GM23338 (cell line): Measurements from ENCODE around the gene TNFRSF8. TPM values are rescaled to one million over a fixed set of nuclear protein-coding genes. Genes with fewer than 3 reads are reported as not detected.

Source experiments
- ATAC-seq: fragments of 200-7000 bp; cut with Tn5 transposase; 3 replicates; pipeline ENCODE4 v1.9.1; 2020
- DNase-seq: peaks from one replicate; pipeline ENCODE4 v3.0.0-alpha.2; 2015; ENCODE audit warnings: low spot score
- H2AFZ ChIP-seq: fragments of 200-600 bp; sonication (generic); 2 replicates; pipeline ENCODE4 v1.8.0; 2016; ENCODE audit warnings: antibody characterized with exemption, mild to moderate bottlenecking, moderate library complexity
- H3F3A ChIP-seq: fragments of 200-600 bp; sonication (generic); replicated peaks from 2 replicates; pipeline ENCODE4 v1.8.0; 2017; ENCODE audit warnings: antibody characterized with exemption, mixed run types, low read depth
- H3K27ac ChIP-seq: fragments of 200-600 bp; sonication (generic); 2 replicates; pipeline ENCODE4 v1.6.1; 2016; ENCODE audit warnings: low read depth
- H3K27me3 ChIP-seq: fragments of 200-600 bp; sonication (generic); 2 replicates; pipeline ENCODE4 v1.8.0; 2016; ENCODE audit warnings: mild to moderate bottlenecking, mixed run types, moderate library complexity; ENCODE audit not compliant: insufficient read depth
- H3K36me3 ChIP-seq: fragments of 200-600 bp; sonication (generic); 2 replicates; pipeline ENCODE4 v1.8.0; 2016; ENCODE audit warnings: mild to moderate bottlenecking; ENCODE audit not compliant: insufficient read depth
- H3K4me1 ChIP-seq: fragments of 200-600 bp; sonication (generic); 2 replicates; pipeline ENCODE4 v1.8.0; 2016; ENCODE audit warnings: mild to moderate bottlenecking, moderate library complexity; ENCODE audit not compliant: insufficient read depth
- H3K4me2 ChIP-seq: fragments of 200-600 bp; sonication (generic); 2 replicates; pipeline ENCODE4 v1.7.1; 2017; ENCODE audit warnings: mixed run types
- H3K4me3 ChIP-seq: fragments of 200-600 bp; sonication (generic); 2 replicates; pipeline ENCODE4 v1.6.1; 2016; ENCODE audit warnings: mixed run types
- H3K79me2 ChIP-seq: fragments of 200-600 bp; sonication (generic); replicated peaks from 2 replicates; pipeline ENCODE4 v1.8.0; 2017; ENCODE audit warnings: mild to moderate bottlenecking; ENCODE audit not compliant: insufficient read depth
- H3K9me2 ChIP-seq: fragments of 200-600 bp; sonication (generic); 2 replicates; pipeline ENCODE4 v1.8.0; 2017; ENCODE audit not compliant: insufficient read depth
- H4K20me1 ChIP-seq: fragments of 200-600 bp; sonication (generic); replicated peaks from 2 replicates; pipeline ENCODE4 v1.8.0; 2017; ENCODE audit warnings: mild to moderate bottlenecking; ENCODE audit not compliant: insufficient read depth
- H3K27ac Mint-ChIP-seq: 2 replicates; pipeline ENCODE4 v1.8.0; 2020; ENCODE audit warnings: inconsistent platforms, mild to moderate bottlenecking, moderate library complexity, mixed read lengths
- H3K27me3 Mint-ChIP-seq: 3 replicates; pipeline ENCODE4 v1.8.0; 2022; ENCODE audit warnings: low read depth, mild to moderate bottlenecking, moderate library complexity, mixed read lengths, inconsistent platforms; ENCODE audit not compliant: insufficient read depth, poor library complexity
- H3K36me3 Mint-ChIP-seq: 3 replicates; pipeline ENCODE4 v1.8.0; 2021; ENCODE audit warnings: low read depth, mild to moderate bottlenecking, inconsistent platforms, moderate library complexity, mixed read lengths
- H3K4me1 Mint-ChIP-seq: 3 replicates; pipeline ENCODE4 v1.8.0; 2020; ENCODE audit warnings: mild to moderate bottlenecking, inconsistent platforms, mixed read lengths
- H3K4me3 Mint-ChIP-seq: 3 replicates; pipeline ENCODE4 v1.8.0; 2021; ENCODE audit warnings: moderate library complexity, mild to moderate bottlenecking, inconsistent platforms, mixed read lengths
- H3K9me3 Mint-ChIP-seq: 3 replicates; pipeline ENCODE4 v1.8.0; 2020; ENCODE audit warnings: moderate library complexity, mild to moderate bottlenecking, inconsistent platforms, mixed read lengths
- EZH2 ChIP-seq: fragments of 200-600 bp; sonication (generic); IDR thresholded peaks from one replicate; pipeline ENCODE4 v1.8.0; 2017; ENCODE audit warnings: antibody characterized with exemption, mild to moderate bottlenecking, low read depth; ENCODE audit not compliant: unreplicated experiment
- EZH2phosphoT487 ChIP-seq: fragments of 200-600 bp; sonication (generic); IDR thresholded peaks from one replicate; pipeline ENCODE4 v1.8.1; 2018; ENCODE audit warnings: antibody characterized with exemption; ENCODE audit not compliant: unreplicated experiment
- JUNB ChIP-seq: IDR thresholded peaks from one replicate; pipeline ENCODE4 v1.6.1; 2016; ENCODE audit warnings: antibody characterized with exemption; ENCODE audit not compliant: unreplicated experiment
- POLR2AphosphoS5 ChIP-seq: IDR thresholded peaks from 2 replicates; pipeline ENCODE4 v1.6.1; 2016; ENCODE audit warnings: antibody characterized with exemption, low read depth
- STAT1 ChIP-seq: IDR thresholded peaks from one replicate; pipeline ENCODE4 v1.6.1; 2016; ENCODE audit warnings: antibody characterized with exemption; ENCODE audit not compliant: unreplicated experiment
- ZNF114 ChIP-seq: fragments of 250-450 bp; sonication (Bioruptor Pico); IDR thresholded peaks from 2 replicates; pipeline ENCODE4 v1.5.0; 2020; ENCODE audit warnings: mild to moderate bottlenecking, moderate library complexity
- ZNF331 ChIP-seq: fragments of 250-450 bp; sonication (Bioruptor Pico); IDR thresholded peaks from 2 replicates; pipeline ENCODE4 v1.5.0; 2020; ENCODE audit warnings: low read depth, mild to moderate bottlenecking, moderate library complexity
- polyA plus RNA-seq: library from polyadenylated mRNA; unstranded; fragments of >200 nt; fragmentation: Nextera tagmentation; extraction: Ambion mirVana; gene quantifications from 2 replicates; pipeline ENCODE4 v1.2.1, GENCODE V29; 2016
- total RNA-seq: library from RNA; depleted of rRNA; stranded (reverse); fragments of >200 nt; shearing (Covaris generic); gene quantifications from 2 replicates; pipeline ENCODE4 v1.2.3, GENCODE V29; 2014
- TF ChIP-seq, protein P1 (sequence below): fragments of 250-450 bp; sonication (Bioruptor Pico); IDR thresholded peaks from 2 replicates; pipeline ENCODE4 v1.5.0; 2020; ENCODE audit warnings: mild to moderate bottlenecking, moderate library complexity
- TF ChIP-seq, protein P2 (sequence below), 2 experiments: fragments of 200-600 bp in 1 of 2; sonication (generic) in 1 of 2; conservative IDR thresholded peaks; 2 replicates each; pipeline versions ENCODE4 v1.5.1 to v1.6.1; 2016 to 2017; ENCODE audit warnings: antibody characterized with exemption in 2 of 2, low read depth in 2 of 2, mild to moderate bottlenecking in 2 of 2, moderate library complexity in 1 of 2
- TF ChIP-seq, protein P3 (sequence below): IDR thresholded peaks from 2 replicates; pipeline ENCODE4 v1.6.1; 2016; ENCODE audit warnings: antibody characterized with exemption
- TF ChIP-seq, protein P4 (sequence below): IDR thresholded peaks from one replicate; pipeline ENCODE4 v1.6.1; 2018; ENCODE audit warnings: antibody characterized with exemption; ENCODE audit not compliant: unreplicated experiment

TNFRSF8 gene
- total and polyA plus RNA-seq, 2 experiments from 2014 or later, result 11.7 to 28.2 TPM

DNA sequence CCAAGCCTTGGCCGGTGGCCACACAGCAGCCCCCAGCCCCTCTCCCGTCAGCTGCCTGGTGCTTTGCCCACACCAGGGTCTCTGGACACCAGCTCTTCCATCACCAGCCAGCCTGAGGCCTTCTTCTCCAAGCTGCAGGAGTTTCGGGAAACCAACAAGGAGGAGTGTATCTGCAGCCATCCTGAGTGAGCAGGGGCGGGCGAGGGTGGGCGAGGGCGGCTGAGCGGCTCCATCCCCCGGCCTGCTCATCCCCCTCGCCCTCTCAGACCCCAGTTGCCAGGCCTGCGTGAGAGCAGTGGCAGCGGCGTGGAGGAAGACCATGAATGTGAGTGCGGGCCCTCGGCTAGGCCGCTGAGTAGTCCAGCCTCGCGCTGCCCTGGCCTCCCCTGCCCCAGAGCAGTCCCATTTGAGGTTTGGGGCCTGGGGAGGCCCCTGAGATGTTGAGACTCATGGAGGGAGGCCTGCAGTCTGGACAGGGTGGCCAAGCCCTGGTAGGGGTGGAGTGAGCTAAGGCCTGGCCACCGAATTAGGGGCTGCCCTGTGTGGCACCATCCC lies 34.1 kb upstream of the TNFRSF8 start:
- peaks cover 4% of the 10 kb centered on the region for H3K27me3 Mint-ChIP-seq

More for the DNA sequence above, 34.1 kb upstream of the TNFRSF8 start:
- Histone ChIP-seq H3K4me2 (no peak overlapping the region), H2AFZ (no peak overlapping the region), H3K4me3 (no peak overlapping the region), H4K20me1 (no peaks in the 10 kb centered on the region; the same call in none of the 2 replicates), H3K4me1 (no peaks in the 10 kb centered on the region), H3K79me2 (no peaks in the 10 kb centered on the region), H3K27me3 (no peaks in the 10 kb centered on the region), H3K9me2 (no peaks in the 10 kb centered on the region), H3K27ac (no peak overlapping the region), H3K36me3 (peaks cover 24% of the 10 kb centered on the region), H3F3A (no peaks in the 10 kb centered on the region; the same call in 1 of the 2 replicates)
- Mint-ChIP-seq H3K4me3 (no peak overlapping the region), H3K9me3 (no peaks in the 10 kb centered on the region), H3K36me3 (peaks cover 50% of the 10 kb centered on the region), H3K27ac (no peak overlapping the region), H3K4me1 (no peaks in the 10 kb centered on the region)
- TF ChIP-seq, protein P1, sequence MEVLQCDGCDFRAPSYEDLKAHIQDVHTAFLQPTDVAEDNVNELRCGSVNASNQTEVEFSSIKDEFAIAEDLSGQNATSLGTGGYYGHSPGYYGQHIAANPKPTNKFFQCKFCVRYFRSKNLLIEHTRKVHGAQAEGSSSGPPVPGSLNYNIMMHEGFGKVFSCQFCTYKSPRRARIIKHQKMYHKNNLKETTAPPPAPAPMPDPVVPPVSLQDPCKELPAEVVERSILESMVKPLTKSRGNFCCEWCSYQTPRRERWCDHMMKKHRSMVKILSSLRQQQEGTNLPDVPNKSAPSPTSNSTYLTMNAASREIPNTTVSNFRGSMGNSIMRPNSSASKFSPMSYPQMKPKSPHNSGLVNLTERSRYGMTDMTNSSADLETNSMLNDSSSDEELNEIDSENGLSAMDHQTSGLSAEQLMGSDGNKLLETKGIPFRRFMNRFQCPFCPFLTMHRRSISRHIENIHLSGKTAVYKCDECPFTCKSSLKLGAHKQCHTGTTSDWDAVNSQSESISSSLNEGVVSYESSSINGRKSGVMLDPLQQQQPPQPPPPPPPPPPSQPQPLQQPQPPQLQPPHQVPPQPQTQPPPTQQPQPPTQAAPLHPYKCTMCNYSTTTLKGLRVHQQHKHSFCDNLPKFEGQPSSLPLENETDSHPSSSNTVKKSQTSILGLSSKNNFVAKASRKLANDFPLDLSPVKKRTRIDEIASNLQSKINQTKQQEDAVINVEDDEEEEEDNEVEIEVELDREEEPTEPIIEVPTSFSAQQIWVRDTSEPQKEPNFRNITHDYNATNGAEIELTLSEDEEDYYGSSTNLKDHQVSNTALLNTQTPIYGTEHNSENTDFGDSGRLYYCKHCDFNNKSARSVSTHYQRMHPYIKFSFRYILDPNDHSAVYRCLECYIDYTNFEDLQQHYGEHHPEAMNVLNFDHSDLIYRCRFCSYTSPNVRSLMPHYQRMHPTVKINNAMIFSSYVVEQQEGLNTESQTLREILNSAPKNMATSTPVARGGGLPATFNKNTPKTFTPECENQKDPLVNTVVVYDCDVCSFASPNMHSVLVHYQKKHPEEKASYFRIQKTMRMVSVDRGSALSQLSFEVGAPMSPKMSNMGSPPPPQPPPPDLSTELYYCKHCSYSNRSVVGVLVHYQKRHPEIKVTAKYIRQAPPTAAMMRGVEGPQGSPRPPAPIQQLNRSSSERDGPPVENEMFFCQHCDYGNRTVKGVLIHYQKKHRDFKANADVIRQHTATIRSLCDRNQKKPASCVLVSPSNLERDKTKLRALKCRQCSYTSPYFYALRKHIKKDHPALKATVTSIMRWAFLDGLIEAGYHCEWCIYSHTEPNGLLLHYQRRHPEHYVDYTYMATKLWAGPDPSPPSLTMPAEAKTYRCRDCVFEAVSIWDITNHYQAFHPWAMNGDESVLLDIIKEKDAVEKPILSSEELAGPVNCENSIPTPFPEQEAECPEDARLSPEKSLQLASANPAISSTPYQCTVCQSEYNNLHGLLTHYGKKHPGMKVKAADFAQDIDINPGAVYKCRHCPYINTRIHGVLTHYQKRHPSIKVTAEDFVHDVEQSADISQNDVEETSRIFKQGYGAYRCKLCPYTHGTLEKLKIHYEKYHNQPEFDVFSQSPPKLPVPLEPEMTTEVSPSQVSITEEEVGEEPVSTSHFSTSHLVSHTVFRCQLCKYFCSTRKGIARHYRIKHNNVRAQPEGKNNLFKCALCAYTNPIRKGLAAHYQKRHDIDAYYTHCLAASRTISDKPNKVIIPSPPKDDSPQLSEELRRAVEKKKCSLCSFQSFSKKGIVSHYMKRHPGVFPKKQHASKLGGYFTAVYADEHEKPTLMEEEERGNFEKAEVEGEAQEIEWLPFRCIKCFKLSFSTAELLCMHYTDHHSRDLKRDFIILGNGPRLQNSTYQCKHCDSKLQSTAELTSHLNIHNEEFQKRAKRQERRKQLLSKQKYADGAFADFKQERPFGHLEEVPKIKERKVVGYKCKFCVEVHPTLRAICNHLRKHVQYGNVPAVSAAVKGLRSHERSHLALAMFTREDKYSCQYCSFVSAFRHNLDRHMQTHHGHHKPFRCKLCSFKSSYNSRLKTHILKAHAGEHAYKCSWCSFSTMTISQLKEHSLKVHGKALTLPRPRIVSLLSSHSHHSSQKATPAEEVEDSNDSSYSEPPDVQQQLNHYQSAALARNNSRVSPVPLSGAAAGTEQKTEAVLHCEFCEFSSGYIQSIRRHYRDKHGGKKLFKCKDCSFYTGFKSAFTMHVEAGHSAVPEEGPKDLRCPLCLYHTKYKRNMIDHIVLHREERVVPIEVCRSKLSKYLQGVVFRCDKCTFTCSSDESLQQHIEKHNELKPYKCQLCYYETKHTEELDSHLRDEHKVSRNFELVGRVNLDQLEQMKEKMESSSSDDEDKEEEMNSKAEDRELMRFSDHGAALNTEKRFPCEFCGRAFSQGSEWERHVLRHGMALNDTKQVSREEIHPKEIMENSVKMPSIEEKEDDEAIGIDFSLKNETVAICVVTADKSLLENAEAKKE, result no peak
- no peak for TF ChIP-seq POLR2AphosphoS5
- TF ChIP-seq EZH2, result no peak
- no peak for TF ChIP-seq STAT1
- TF ChIP-seq ZNF331 (CRISPR knock-in tag), result no peak
- TF ChIP-seq, protein P2, sequence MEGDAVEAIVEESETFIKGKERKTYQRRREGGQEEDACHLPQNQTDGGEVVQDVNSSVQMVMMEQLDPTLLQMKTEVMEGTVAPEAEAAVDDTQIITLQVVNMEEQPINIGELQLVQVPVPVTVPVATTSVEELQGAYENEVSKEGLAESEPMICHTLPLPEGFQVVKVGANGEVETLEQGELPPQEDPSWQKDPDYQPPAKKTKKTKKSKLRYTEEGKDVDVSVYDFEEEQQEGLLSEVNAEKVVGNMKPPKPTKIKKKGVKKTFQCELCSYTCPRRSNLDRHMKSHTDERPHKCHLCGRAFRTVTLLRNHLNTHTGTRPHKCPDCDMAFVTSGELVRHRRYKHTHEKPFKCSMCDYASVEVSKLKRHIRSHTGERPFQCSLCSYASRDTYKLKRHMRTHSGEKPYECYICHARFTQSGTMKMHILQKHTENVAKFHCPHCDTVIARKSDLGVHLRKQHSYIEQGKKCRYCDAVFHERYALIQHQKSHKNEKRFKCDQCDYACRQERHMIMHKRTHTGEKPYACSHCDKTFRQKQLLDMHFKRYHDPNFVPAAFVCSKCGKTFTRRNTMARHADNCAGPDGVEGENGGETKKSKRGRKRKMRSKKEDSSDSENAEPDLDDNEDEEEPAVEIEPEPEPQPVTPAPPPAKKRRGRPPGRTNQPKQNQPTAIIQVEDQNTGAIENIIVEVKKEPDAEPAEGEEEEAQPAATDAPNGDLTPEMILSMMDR (conservative IDR thresholded peaks at IDR 0.05; ENCODE audit: low read depth in 2 of 2), result no peak
- no peak for TF ChIP-seq JUNB
- TF ChIP-seq ZNF114 (CRISPR knock-in tag), result no peak
- TF ChIP-seq, protein P3, sequence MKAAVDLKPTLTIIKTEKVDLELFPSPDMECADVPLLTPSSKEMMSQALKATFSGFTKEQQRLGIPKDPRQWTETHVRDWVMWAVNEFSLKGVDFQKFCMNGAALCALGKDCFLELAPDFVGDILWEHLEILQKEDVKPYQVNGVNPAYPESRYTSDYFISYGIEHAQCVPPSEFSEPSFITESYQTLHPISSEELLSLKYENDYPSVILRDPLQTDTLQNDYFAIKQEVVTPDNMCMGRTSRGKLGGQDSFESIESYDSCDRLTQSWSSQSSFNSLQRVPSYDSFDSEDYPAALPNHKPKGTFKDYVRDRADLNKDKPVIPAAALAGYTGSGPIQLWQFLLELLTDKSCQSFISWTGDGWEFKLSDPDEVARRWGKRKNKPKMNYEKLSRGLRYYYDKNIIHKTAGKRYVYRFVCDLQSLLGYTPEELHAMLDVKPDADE, result no peak
- no peak for TF ChIP-seq EZH2phosphoT487
- TF ChIP-seq, protein P4, sequence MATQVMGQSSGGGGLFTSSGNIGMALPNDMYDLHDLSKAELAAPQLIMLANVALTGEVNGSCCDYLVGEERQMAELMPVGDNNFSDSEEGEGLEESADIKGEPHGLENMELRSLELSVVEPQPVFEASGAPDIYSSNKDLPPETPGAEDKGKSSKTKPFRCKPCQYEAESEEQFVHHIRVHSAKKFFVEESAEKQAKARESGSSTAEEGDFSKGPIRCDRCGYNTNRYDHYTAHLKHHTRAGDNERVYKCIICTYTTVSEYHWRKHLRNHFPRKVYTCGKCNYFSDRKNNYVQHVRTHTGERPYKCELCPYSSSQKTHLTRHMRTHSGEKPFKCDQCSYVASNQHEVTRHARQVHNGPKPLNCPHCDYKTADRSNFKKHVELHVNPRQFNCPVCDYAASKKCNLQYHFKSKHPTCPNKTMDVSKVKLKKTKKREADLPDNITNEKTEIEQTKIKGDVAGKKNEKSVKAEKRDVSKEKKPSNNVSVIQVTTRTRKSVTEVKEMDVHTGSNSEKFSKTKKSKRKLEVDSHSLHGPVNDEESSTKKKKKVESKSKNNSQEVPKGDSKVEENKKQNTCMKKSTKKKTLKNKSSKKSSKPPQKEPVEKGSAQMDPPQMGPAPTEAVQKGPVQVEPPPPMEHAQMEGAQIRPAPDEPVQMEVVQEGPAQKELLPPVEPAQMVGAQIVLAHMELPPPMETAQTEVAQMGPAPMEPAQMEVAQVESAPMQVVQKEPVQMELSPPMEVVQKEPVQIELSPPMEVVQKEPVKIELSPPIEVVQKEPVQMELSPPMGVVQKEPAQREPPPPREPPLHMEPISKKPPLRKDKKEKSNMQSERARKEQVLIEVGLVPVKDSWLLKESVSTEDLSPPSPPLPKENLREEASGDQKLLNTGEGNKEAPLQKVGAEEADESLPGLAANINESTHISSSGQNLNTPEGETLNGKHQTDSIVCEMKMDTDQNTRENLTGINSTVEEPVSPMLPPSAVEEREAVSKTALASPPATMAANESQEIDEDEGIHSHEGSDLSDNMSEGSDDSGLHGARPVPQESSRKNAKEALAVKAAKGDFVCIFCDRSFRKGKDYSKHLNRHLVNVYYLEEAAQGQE, result no peak
- ATAC-seq (no peak), DNase-seq (no peak)
